Limb (tissue), 2 donors: Measurements from ENCODE around the gene ATP5PO.
"Not testable (repeated sequence)": the region's sequence is repeated elsewhere in the genome, so short reads cannot be mapped to it uniquely, and the experiment has no call there.

Source experiments
- DNase-seq, 2 donors: peaks; one replicate each; pipeline ENCODE4 v3.0.0-alpha.2; 2016; ENCODE audit errors: extremely low spot score in 2 of 2

Gene ATP5PO

GRCh38 chr21:33940881-33941245 lies 25.3 kb upstream of the ATP5PO start:
- DNase-seq: no peak

- DNase-seq: no peak
Measured at GRCh38 chr21:33940164-33940880, 24.7 kb upstream of the ATP5PO start.

DNA sequence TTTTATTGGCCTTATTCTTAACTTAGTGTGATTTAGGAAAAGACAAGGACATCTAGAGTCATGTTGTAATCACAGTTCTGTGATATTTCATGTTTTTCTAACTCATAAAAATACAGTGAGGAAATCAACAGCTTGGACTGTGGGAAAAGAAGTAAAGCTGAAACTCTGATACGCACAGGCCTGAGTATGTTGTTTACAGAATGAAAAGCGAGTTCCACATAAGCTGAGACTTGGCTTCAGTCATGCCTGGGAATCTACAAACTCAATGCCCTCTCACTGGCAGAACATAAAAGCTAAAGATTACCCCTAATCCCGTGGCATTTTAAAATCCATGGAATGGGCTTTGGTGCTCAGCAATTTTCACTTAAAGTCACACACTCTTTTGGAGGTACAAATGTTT lies 23.6 kb upstream of the ATP5PO start:
- DNase-seq: no peak

- no peak for DNase-seq
Measured at GRCh38 chr21:33938381-33938780, 22.8 kb upstream of the ATP5PO start.

- DNase-seq: no peak
Measured at GRCh38 chr21:33937931-33938339, 22.3 kb upstream of the ATP5PO start.

DNA sequence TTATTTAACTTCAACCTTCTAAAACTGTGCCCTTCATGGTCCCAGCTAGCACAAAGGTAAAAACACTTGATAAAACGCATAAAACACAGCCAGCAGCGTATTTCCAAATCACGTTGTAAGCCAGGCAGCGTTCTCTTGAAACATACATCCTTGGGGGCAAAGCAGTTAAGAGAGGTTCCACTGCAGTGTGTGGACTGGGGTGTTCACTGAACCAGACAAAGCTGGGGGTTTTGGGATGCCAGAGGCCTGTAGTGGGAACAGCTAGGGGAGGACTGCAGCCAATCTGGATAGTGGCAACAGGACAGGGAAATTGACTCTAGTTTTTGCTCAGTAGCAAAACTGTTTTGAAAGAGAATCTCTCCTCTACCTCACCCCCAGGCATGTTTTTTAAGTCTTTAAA lies 21.5 kb upstream of the ATP5PO start:
- no peak for DNase-seq

GRCh38 chr21:33936301-33937038 lies 20.9 kb upstream of the ATP5PO start:
- DNase-seq: no peak

GRCh38 chr21:33932731-33933130 lies 17.1 kb upstream of the ATP5PO start:
- no peak for DNase-seq

- no peak for DNase-seq
Measured at GRCh38 chr21:33931799-33932390, 16.3 kb upstream of the ATP5PO start.

GRCh38 chr21:33931052-33931798 lies 15.6 kb upstream of the ATP5PO start:
- not testable (repeated sequence) for DNase-seq

GRCh38 chr21:33926248-33926647 lies 10.6 kb upstream of the ATP5PO start:
- DNase-seq: not testable (repeated sequence)

- DNase-seq: no peak
Measured at GRCh38 chr21:33924766-33925100, 9.1 kb upstream of the ATP5PO start.

- peak; percentile 89 to 92 for DNase-seq
Measured at GRCh38 chr21:33924079-33924765, 8.6 kb upstream of the ATP5PO start.

- DNase-seq: no peak
Measured at GRCh38 chr21:33917421-33917820, 1.8 kb upstream of the ATP5PO start.

DNA sequence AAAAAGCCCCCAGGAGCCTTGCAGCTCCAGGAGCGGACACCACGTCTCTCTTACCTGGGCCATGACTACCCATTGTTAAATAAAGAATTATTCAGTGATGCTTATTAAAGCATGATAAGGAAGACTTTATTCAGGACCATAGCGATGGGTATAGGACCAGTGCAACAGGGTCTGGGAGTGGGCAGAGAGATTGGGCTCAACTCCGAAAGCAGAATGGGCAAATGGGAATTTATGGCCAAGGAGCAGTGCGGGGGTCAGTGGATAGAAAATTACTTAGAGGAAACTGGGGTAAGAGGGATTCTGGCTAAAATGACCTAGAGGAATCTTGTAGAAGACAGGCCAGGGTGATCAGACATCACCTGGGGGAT lies 580 bp upstream of the ATP5PO start:
- no peak for DNase-seq

DNA sequence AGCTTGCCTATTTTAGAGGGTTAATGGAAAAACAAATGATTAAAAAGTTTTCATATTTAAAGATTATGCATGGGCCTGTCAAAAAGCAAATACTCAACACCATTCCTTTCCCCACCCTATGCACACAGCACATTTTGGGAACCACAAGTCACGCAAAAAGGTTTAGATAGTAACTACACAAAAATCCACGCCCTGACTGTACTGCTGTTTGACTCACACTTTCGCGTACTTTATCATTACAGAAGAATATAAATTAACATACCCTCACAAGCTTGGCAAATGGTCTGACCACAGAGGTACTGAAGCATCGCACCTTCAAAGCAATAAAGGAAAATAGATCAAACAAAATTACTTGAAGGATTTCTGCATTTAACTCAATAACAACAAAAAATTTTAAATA lies 1.4 kb downstream of the ATP5PO start:
- no peak for DNase-seq

DNA sequence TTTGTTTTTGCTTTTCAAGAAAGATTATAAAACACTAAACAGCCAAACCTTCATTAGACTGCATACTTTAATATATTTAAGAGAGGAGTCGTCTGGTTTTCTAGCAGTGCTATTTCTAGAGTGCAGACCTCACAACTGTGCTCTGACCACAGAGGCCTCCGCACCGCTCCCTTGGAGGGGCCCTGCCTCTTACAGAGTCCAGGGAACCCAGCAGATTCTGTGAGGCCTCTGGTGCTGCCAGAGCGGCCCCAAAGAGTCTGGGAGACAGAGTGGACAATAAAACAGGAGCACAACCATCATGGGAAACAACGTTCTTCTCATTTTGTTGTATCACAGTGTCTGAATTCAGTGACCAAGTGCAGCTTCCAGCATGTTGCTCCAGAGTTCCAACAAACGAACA lies 5.8 kb downstream of the ATP5PO start:
- DNase-seq: no peak

GRCh38 chr21:33908760-33909159 lies 6.8 kb downstream of the ATP5PO start:
- DNase-seq: no peak

GRCh38 chr21:33904041-33904440 lies 11.6 kb downstream of the ATP5PO start:
- no peak for DNase-seq

GRCh38 chr21:33902349-33902748 lies 13.3 kb downstream of the ATP5PO start:
- no peak for DNase-seq

- peak in 1 of 2 donors; percentile 59 for DNase-seq
Measured at GRCh38 chr21:33901412-33902288, 14.0 kb downstream of the ATP5PO start.
